Measurements from ENCODE around the gene TRAPPC2.
A peak's percentile ranks its signal among the peaks of the same experiment; 100 is the strongest.
"Not testable (repeated sequence)": the region's sequence is repeated elsewhere in the genome, so short reads cannot be mapped to it uniquely, and the experiment has no call there.

The TRAPPC2 gene

DNA sequence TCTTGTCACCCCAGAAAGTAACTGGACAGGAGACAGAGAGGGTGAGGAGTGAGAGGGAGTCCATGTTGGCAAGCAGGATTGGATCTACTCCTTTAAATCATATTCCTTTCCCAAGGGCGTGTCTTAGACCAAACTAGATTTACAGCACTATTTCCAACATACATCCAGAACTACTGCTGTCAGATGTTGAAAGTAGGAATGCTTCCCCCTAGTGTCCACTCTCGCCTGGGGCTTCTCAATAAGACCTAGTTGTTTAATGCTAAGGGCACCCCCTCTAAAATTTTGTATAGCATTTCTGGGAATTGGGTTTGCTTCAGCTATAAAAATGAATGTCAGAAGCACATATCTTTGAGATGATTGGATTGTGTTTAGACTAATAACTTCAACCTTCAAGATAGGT is 13.4 kb upstream of the TRAPPC2 start:
- no peak for DNase-seq (ENCODE audit: low read depth)

DNA sequence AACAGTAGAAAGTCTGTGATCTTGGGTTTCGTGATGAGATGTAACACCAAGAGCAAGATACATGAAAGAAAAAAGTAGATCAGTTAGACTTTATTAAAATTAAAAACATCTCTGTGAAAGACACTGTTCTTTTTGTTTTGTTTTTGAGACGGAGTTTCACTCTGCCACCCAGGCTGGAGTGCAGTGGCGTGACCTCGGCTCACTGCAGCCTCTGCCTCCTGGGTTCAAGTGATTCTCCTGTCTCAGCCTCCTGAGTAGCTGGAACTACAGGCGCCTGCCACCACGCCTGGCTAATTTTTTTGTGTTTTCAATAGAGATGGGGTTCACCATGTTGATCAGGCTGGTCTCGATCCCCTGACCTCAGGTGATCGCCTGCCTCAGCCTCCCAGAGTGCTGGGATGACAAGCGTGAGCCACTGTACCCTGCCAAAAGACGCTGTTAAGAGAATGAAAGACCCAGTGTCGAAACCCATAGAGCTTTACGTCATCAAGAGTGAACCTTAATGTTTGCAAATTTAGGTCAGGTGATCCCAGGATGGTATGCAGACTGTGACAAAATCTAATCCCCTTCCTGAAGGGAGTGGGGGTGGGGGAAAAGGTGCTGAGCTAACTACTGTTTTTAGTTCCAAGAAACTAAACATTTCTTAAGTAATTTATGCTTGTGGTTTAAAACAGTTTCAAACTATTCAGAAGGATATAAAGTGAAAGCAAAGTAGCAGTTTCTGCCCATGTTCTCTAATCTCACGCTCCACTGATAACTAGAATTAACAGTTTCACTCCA is 8.2 kb upstream of the TRAPPC2 start:
- DNase-seq (ENCODE audit: low read depth): no peak

DNA sequence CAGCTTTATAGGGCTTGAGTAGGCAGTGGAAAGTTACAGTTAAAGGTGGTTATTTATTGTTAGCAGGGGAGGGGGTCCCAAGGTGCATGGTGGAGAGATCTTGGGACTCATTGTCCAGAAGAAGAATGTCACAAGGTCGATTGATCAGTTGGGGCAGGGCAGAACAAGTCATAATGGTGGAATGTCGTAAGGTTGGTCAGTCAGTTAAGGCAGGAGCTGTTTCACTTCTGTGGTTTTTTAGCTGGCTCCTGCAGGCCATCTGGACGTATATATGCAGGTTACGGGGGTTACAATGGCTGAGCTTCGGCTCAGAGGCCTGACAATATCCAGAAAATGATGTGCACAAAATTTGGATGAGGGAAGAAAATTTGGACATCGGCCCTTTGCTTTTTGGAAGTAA is 7.3 kb upstream of the TRAPPC2 start:
- no peak for DNase-seq (ENCODE audit: low read depth)

DNA sequence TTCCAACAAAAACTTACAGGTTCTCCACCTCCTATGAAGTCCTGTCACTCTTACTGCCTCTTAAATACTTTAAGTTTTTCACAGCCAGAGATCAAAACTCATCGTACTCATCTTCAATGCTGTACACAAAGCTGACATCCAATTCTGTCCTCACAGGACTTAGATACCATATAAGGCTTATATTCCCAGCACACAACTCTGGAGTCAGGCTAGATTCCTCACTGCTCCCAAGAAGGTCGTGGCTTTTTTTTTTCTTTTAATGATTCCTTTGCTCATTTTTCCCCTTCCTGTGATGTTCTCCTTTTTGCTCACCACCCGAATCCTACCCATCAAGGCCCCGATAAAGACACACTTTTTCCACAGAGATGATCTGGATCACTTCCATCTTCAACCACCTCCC is 914 bp downstream of the TRAPPC2 start:
- DNase-seq (ENCODE audit: low read depth): no peak

DNA sequence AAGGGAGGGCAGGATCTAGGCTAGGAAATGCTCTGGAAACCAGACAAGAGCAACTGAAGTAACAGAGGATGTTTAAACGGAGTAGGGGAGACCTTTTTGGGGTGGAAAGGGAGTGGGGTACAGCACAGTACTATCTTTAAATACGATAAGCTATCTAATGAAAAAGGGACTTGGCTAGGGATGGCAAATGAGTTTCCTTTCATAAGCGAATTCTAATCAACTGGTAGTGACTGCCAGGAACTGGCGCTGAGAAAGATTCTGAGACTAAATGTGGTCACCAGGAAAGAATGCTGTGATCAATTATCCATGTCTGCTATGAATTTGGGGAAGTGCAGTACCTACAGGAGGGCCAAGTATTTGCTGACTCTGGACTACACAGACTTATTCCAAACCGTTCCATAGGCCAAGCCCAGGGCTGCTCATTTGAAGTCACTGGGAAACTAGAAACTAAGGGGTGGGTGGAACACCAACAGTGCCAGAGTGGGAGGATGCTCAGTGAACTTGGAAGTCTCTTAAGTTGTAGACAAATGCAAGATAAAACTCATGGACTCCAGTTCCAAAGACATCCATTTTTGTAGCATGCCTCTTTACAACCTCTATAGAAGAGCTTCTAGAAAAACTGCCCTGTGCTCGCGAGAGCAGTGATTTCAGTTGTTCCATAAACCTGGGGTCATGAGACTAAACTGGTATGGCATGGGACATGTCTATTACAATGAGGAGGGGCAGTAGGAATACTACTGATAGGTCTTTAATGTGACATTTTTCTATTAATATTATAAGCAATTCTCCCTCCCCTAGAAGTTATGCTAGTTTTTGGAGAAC is 2.0 kb downstream of the TRAPPC2 start:
- DNase-seq (ENCODE audit: low read depth): no peak

DNA sequence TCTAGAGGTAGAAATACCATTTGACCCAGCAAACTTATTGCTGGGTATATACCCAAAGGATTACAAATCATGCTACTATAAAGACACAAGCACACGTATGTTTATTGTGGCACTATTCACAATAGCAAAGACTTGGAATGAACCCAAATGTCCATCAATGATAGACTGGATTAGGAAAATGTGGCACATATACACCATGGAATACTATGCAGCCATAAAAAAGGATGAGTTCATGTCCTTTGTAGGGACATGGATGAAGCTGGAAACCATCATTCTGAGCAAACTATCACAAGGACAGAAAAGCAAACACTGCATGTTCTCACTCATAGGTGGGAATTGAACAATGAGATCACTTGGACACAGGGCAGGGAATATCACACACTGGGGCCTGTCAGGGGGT is 3.9 kb downstream of the TRAPPC2 start:
- not testable (repeated sequence) for DNase-seq (ENCODE audit: low read depth)

DNA sequence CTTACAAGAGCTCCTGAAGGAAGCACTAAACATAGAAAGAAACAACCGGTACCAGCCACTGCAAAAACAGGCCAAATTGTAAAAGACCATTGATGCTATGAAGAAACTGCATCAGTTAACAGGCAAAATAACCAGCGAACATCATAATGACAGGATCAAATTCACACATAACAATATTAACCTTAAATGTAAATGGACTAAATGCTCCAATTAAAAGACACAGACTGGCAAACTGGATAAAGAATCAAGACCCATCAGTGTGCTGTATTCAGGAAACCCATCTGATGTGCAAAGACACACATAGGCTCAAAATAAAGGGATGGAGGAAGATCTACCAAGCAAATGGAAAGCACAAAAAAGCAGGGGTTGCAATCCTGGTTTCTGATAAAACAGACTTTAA is 7.8 kb downstream of the TRAPPC2 start:
- not testable (repeated sequence) for DNase-seq (ENCODE audit: low read depth)

DNA sequence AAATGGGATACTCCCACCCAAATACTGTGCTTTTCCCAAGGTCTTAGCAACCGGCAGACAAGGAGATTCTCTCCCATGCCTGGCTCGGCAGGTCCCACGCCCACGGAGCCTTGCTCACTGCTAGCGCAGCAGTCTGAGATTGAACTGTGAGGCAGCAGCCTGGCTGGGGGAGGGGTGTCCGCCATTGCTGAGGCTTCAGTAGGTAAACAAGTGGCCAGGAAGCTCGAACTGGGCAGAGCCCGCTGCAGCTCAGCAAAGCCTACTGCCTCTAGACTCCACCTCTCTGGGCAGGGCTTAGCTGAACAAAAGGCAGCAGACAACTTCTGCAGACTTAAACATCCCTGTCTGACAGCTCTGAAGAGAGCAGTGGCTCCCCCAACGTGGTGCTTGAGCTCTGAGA is 9.5 kb downstream of the TRAPPC2 start:
- DNase-seq (ENCODE audit: low read depth): not testable (repeated sequence)

DNA sequence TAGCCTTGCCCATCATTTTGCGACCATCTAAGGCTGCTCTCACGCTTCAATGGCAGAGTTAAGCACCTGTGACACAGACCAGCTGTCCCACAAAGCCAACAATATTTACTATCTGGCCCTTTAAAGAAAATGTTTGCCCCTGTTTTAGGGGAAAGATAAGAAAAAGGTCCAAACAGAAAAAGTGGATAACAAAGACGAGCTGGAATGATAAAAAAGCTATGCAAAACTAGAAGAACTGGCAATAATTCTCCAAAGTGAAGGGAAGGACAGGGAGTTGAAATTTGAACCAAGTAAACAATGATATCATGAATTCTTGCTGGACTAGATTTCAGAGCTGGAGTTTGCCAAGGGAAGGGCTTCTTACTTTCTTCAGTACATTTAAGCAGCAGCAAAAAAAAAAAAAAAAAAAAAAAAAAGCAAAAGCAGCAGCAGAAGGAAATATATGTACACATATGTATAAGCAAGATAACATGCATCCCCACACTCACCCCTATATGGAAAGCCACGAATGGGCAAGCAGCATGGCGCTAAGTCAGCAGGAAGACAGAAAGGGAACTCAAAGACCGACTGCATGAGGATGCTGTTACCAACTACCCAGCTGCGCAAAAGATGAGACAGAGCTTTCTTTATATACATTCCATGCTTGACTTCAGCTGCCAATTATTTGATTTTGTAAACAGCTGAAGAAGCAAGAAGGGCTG is 12.5 kb downstream of the TRAPPC2 start:
- peak; percentile 64 for DNase-seq (ENCODE audit: low read depth)

DNA sequence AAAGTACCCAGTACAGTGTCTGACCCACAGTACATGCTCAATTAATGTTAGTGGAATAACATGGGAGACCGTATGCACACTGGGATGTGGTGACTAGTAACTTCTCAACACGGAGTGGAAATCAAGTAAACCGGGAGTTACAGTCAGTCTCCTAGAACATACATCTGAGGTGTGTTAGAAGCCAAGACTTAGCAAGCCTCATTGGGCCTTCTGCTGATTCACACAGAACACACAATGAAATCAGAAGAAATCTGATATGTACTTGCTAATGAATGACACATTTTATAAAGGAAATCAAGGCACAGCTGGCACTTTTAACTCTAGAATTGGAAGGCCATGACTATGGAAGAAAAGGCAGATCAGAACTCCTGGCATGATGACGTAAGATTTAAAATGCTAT is 13.0 kb downstream of the TRAPPC2 start:
- no peak for DNase-seq (ENCODE audit: low read depth)

DNA sequence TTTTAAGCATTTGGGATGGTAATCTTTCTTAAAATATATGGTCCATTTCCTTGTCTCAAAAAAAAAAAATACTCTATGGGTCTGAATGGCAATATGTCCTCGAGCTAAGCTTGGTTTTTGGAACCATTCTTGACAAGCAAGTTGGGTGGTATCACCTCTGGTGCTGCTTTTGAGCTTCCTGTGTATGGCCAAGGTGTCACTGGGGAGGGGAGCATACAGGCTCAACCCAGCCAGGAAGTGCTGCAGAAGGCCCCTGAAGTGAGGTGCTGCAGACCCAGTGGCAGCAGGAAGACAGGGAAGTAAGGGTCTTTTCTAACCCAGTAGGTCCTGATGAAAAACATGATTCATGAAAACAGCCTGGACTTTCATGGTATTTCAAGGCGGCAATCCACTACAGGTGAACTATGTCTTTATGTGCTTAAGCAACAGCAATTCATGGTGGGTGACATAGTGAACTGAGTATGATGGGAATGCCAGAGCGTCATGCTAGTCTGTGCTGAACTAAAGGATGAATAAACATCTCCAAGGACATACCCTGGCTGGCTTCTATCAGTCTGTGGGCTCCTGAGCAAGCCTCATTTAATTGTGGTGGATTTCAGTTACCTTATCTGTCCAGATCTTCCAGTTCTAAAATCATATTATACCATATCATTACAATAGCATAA is 15.1 kb downstream of the TRAPPC2 start:
- no peak for DNase-seq (ENCODE audit: low read depth)

DNA sequence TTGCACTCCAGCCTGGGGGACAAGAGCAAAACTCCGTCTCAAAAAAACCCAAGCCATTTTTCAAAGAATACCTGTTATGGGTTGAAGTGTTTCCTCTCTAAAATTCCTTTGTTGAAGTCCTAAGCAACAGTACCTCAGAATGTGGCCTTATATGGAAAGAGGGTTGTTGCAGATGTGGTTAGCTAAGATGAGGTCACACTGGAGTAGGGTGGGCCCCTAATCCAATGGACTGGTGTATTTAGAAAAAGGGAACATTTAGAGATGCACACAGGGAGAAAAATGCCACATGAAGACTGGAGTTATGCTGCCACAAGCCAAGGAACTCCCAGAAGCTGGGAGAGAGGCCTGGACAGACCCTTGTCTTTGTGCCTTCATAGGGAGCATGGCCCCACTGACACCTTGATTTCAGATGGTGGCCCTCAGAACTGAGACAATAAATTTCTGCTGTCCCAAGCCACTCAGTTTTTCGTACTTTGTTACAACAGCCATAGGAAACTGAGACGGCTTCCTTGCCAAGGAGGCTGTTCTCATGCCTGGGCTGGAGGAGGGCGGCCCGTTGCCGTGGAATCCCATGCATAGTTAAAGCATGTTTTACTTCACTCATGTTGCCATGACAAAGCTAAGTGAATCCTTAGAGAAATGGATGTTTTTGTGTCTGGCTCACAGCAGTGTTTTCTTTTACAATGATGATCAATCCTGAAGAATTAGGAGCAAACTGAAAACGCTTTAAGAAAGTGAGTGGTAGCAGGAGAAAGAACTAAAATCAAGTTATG is 16.5 kb downstream of the TRAPPC2 start:
- no peak for DNase-seq (ENCODE audit: low read depth)

DNA sequence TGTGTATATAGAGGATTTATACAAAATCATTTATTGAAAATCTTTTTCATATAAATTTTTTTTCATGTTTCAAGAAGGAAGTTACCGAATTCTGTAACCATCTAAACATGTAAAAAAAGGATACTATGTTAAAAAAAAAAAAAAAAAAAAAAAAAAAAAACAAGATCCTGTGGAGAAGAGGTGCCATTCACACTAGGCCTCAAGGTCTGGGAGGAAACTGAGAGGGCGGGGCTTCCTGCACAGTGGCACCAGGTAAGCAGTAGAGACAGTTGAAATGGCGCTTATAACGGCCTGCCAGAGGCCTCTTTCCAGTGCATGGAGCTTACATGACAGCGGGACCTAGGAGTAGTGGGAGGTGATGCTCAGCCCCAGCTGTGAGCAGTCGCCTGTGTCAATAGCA is 17.5 kb downstream of the TRAPPC2 start:
- DNase-seq (ENCODE audit: low read depth): no peak

DNA sequence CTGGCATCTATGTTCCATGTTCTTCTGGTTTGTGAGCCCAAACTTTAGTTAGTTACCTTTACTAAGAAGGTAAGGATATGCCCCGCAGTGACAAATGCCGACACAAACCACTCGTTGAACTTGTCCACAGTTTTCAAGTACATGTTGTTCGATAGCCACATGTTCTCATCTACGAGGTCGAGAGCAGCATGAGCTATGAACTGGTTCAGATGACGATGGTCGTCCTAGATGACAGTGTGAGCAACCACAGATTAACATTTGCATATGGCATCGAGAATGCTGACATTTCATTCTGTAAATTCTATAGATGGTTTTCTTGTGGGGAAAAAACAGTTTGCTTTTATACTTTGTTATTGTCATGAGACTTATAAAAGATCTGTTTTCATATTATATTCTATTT is 18.0 kb downstream of the TRAPPC2 start:
- DNase-seq (ENCODE audit: low read depth): no peak

DNA sequence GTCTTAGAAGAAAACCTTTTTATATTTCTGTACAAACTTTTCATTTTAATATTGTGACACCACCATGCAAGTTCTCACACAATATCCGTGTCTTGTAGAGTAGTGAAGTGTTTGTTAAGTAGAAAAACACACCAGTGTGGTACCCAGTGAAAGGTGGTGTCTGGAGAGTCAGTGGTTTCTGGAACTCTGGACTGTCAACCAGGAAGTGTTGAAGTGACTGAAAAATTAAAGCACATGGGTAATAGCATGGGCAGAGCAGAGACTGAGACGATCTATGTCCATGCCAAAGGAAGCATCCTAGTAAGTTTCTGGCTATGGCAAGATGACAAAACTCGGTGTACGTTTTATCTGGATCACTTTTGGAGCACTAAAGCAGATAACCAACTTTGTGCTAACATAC is 23.3 kb downstream of the TRAPPC2 start:
- no peak for DNase-seq (ENCODE audit: low read depth)

DNA sequence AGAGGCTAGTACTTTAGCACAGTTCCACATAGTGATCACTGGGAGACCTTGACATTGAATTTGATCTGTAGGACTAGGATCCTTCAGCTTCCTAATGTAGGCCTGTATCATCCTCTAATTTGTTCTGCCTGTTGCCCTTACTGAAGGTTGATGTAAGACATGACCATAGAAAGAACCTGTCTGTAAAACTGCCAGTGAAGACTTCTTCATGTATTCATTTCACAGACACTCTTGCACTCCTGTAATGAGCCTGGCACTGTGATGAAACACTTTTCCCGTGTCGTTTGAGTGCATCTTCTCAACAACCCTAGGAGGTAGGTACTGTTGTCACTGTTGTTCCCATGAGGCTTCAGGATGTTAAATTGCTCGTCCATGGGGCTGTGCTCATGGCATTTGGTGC is 30.8 kb downstream of the TRAPPC2 start:
- DNase-seq (ENCODE audit: low read depth): no peak

DNA sequence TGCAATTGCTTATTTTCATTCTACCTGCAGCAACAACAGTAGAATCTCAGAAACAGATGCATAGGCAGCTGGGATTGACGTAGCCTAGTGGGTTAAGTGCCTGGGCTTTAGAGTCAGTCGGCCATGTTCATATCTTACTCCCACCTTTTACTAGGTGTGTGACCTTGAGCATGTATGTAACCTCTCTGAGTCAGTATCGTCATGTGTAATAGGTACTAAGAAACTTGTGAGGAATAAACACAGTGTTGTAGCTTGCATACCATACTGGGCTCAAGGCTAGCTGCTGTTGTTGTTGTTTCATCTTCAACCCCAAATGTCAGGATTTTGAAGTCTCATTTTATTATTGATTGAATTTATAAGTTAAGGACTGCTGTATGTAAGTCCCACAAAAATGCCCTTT is 31.3 kb downstream of the TRAPPC2 start:
- DNase-seq (ENCODE audit: low read depth): no peak

DNA sequence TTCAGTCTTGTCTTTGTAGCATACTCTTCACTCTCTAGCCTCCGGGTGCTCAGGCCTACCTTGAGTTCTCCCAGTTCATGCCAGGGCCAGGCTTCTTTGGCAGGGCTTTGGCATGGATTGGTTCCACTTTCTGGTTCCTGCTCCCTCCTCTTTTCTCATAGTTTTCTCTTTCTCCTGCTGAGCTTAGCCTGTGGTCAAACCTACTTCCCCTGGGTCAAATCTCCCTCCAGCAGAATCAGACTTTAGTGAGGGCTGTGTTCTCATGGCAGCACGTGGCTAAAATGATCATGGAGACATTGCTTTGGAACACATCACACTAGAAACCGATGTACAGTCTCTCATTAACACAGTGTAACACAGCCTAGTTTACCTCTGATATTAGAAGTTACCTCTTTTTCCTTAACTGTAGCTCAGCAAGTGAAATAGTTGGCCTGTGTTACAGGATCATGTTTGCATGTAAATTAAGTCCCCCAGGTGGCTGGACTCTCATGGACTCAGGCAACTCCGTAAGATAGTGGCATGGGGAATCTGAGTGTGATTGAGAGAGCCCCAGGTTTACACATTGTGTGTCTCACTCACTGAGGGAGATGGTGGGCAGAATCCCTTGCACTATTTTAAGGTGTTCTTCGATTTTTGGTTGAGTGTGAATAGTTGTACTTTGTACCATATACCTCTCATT is 32.2 kb downstream of the TRAPPC2 start:
- DNase-seq (ENCODE audit: low read depth): no peak

DNA sequence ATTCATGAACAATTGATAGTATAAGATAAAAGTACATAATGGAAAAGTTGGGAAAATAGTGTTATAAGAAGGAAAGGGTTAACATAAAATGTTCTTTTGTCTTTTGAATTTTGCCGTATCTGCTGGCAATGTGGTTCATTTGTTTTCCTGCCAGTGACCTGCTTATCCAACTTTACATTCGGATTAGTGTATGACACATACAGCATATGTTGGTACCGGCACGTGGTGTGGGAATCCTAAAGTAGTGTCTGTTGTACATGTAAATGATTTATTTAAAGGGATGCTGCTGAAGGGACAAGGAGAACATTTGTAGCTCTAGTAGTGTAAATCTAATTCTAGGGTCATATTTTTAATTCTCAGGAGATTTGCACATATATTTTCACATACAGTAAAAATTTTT is 34.0 kb downstream of the TRAPPC2 start:
- no peak for DNase-seq (ENCODE audit: low read depth)

DNA sequence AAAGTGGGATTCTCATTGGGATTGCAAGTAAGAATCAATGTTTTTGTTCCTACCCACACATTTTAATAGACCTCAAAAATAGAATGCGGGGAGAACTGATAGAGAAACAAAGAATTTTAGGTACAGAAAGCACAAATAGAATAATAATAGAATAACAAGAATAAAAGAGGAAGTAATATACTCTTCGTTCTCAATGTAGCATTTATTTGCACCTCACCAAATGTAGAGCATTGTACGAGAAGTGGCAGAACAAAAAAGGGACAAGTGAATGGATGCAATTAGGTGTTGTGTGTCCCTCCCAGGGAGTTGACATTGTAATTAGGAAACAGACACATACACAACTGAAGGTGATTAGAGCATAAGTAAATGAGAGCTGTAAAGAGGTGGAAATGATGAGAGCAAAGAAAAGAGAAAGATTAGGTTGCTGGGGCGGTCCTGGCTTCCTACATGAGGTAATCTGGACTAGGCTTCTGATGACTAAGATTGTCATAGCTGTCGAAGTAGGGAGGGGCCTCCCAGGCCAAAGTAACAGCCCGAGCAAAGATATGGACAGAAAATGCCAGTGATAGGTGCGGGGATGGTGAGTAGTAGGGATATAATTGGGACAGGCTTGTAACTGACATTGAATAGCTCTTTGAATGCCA is 35.1 kb downstream of the TRAPPC2 start:
- no peak for DNase-seq (ENCODE audit: low read depth)

DNA sequence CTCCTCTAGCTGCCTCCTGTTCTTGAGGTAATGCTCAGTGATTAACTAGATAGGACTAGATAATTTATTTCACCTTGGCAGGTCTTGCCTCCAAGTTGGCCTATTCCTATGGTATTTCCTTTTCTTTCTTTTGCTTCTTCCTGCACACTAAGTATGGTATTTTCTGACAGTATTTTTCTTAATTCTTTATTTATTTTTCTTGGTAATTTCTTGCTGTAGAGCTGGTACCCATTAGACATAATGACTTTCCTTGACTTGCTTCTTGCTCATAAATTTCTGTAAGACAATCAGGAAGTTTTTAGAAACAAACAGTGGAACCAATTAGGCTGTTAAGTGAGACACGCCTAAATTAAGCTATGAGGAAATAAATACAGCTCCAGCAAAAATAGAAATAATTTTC is 36.0 kb downstream of the TRAPPC2 start:
- DNase-seq (ENCODE audit: low read depth): no peak

All from CMK (cell line).